GM12878 (cell line): Measurements from ENCODE around the gene RAB4B. TPM values are rescaled to one million over a fixed set of nuclear protein-coding genes. Genes with fewer than 3 reads are reported as not detected.

Experiments used
- ATAC-seq: fragments of 200-7000 bp; cut with Tn5 transposase; 3 replicates; pipeline ENCODE4 v1.9.1; 2020; ENCODE audit warnings: mild to moderate bottlenecking, moderate library complexity
- BruUV-seq: library from RNA; stranded (reverse); fragments of 400-500 nt; replicated peaks from 2 replicates; lab custom pipeline; 2021; lab: Mats Ljungman, UMichigan
- CTCF ChIA-PET: fragments of 300-600 bp; sonication (Branson Sonifier 250); formaldehyde crosslinking; extraction: SDS; loops from one replicate; lab custom pipeline; 2021; ENCODE audit warnings: inconsistent platforms; lab: Yijun Ruan, JAX
- POLR2A ChIA-PET: fragments of 350-600 bp; formaldehyde crosslinking; extraction: SDS; loops from one replicate; lab custom pipeline; 2021; ENCODE audit warnings: inconsistent platforms; lab: Charles Lee
- RAD21 ChIA-PET: fragments of 300-600 bp; sonication (Branson Sonifier 250); formaldehyde crosslinking; loops from one replicate; lab custom pipeline; 2023; ENCODE audit warnings: antibody characterized with exemption; ENCODE audit not compliant: unreplicated experiment; lab: Charles Lee
- SMC1A ChIA-PET: fragments of 300-600 bp; sonication (Branson Sonifier 250); formaldehyde crosslinking; loops from one replicate; lab custom pipeline; 2023; ENCODE audit not compliant: unreplicated experiment, uncharacterized antibody; lab: Charles Lee
- DNase-seq: peaks from one replicate; pipeline ENCODE4 v3.0.0-alpha.2; 2011; ENCODE audit warnings: low read depth, low spot score
- FAIRE-seq: peaks from 3 replicates; lab custom pipeline; 2011; peaks lifted over from hg19 to GRCh38; lab: Jason Lieb, UNC
- H2AFZ ChIP-seq: 2 replicates; pipeline ENCODE4 v1.6.0; 2011; ENCODE audit warnings: low read depth, low read length, control low read depth; ENCODE audit not compliant: control insufficient read depth
- H3K27ac ChIP-seq: 2 replicates; pipeline ENCODE4 v1.5.1; 2011; ENCODE audit warnings: control low read depth; ENCODE audit not compliant: control insufficient read depth, insufficient read depth
- H3K27me3 ChIP-seq, 2 experiments: replicated peaks in 1 of 2; 2 replicates each; pipeline versions ENCODE4 v1.6.0 to v1.6.1; 2011; ENCODE audit warnings: low read length in 1 of 2; ENCODE audit not compliant: control insufficient read depth in 2 of 2, insufficient read depth in 2 of 2
- H3K36me3 ChIP-seq, 2 experiments: 2 replicates each; pipeline ENCODE4 v1.5.1; 2011; ENCODE audit warnings: low read length in 1 of 2; ENCODE audit not compliant: control insufficient read depth in 2 of 2, insufficient read depth in 2 of 2
- H3K4me1 ChIP-seq: 2 replicates; pipeline ENCODE4 v1.6.1; 2011; ENCODE audit warnings: mild to moderate bottlenecking, low read length, moderate library complexity, mixed read lengths; ENCODE audit not compliant: control insufficient read depth, insufficient read depth
- H3K4me2 ChIP-seq: 2 replicates; pipeline ENCODE4 v1.6.0; 2011; ENCODE audit warnings: control low read depth; ENCODE audit not compliant: control insufficient read depth, insufficient read depth
- H3K4me3 ChIP-seq: fragments of 200-600 bp; sonication (generic); 2 replicates; pipeline ENCODE4 v1.5.1; 2016
- H3K79me2 ChIP-seq: 2 replicates; pipeline ENCODE4 v1.6.0; 2011; ENCODE audit warnings: low read length; ENCODE audit not compliant: control insufficient read depth, insufficient read depth
- H3K9ac ChIP-seq: 2 replicates; pipeline ENCODE4 v1.8.0; 2011; ENCODE audit warnings: low read length, control low read depth, mixed read lengths; ENCODE audit not compliant: control insufficient read depth, insufficient read depth
- H3K9me3 ChIP-seq: replicated peaks from 3 replicates; pipeline ENCODE4 v1.5.1; 2011; ENCODE audit warnings: mild to moderate bottlenecking, low read length; ENCODE audit not compliant: control insufficient read depth, insufficient read depth
- H4K20me1 ChIP-seq: 2 replicates; pipeline ENCODE4 v1.6.0; 2011; ENCODE audit not compliant: control insufficient read depth, insufficient read depth
- EGR1 ChIP-seq, 2 experiments: IDR thresholded peaks; 1 replicate in 1 of 2; 2 replicates in 1 of 2; pipeline ENCODE4 v1.6.1; 2011 to 2012; ENCODE audit warnings: low read depth in 2 of 2, low read length in 2 of 2, borderline replicate concordance in 1 of 2, mild to moderate bottlenecking in 1 of 2, moderate library complexity in 1 of 2
- HDGF ChIP-seq: fragments of 450-650 bp; IDR thresholded peaks from 2 replicates; pipeline ENCODE4 v1.6.1; 2016; ENCODE audit warnings: antibody characterized with exemption
- POLR2AphosphoS2 ChIP-seq: IDR thresholded peaks from 2 replicates; pipeline ENCODE4 v1.6.1; 2011; ENCODE audit warnings: low read depth, mild to moderate bottlenecking, low read length, improper control_type of control experiment, moderate library complexity
- ZNF384 ChIP-seq: IDR thresholded peaks from 2 replicates; pipeline ENCODE4 v1.6.1; 2012; ENCODE audit warnings: low read depth, mild to moderate bottlenecking, low read length, improper control_type of control experiment, borderline replicate concordance
- WGBS: methylation state at CpG from one replicate; pipeline ENCODE4 v1.1.6; 2016; ENCODE audit warnings: low lambda C conversion rate; ENCODE audit not compliant: insufficient replicate concordance, insufficient coverage; ENCODE audit errors: missing lambda C conversion rate; 5-methylcytosine and 5-hydroxymethylcytosine counted together
- in situ Hi-C: fragments of 300-500 bp; cut with MboI; formaldehyde crosslinking; loops from 9 replicates; pipeline ENCODE4 v1.14.3; 2018; ENCODE audit warnings: mixed read lengths
- intact Hi-C: fragments of 100-400 bp; cut with micrococcal nuclease; formaldehyde crosslinking; loops from one replicate; pipeline ENCODE4 v1.14.2; 2022; ENCODE audit not compliant: unreplicated experiment
- polyA plus RNA-seq, 11 experiments: library from polyadenylated mRNA; depleted of rRNA in 4 of 11; unstranded in 6 of 11; stranded (reverse) in 5 of 11; fragments of >200 nt; fragmentation: Nextera tagmentation in 4 of 11; fragmentation: Illumina TruSeq in 1 of 11; extraction: Ambion mirVana in 4 of 11; extraction: Trizol in 1 of 11; gene quantifications; 1 replicate in 1 of 11; 2 replicates in 10 of 11; pipeline versions ENCODE4 v1.2.1 to v1.2.3, GENCODE V29; 2011 to 2016; ENCODE audit warnings: inconsistent platforms in 2 of 11, missing spikeins in 2 of 11, low read depth in 1 of 11
- total RNA-seq, 4 experiments: library from RNA; depleted of rRNA in 3 of 4; stranded (reverse); fragments of >200 nt in 3 of 4; fragmentation: Illumina TruSeq in 1 of 4; extraction: Trizol in 1 of 4; gene quantifications; 2 replicates each; pipeline versions ENCODE4 v1.2.1 to v1.2.3, GENCODE V29; 2013 to 2021

RAB4B gene
- total and polyA plus RNA-seq, 10 of the 15 experiments (the other 5 are each of a cell fraction or from before 2014, with no cell fraction given) = 0.60 to 51.5 (median 27.7) TPM

GRCh38 chr19:40752257-40752781 lies 25.7 kb upstream of the RAB4B start:
- Histone ChIP-seq H3K79me2 (peaks cover 86% of the 10 kb centered on the region), H3K36me3 (peaks cover 2 to 18% of the 10 kb centered on the region in 2 experiments; a peak in 3 of 4 replicates), H3K4me1 (peaks cover 27% of the 10 kb centered on the region), H2AFZ (no peak overlapping the region), H3K27ac (peak overlapping the region; percentile 98), H3K9me3 (no peaks in the 10 kb centered on the region), H3K4me3 (peak overlapping the region; percentile 94), H3K4me2 (peak overlapping the region; percentile 86), H3K27me3 (no peaks in the 10 kb centered on the region), H3K9ac (peak overlapping the region; percentile 99), H4K20me1 (peaks cover 14% of the 10 kb centered on the region)
- no peak for DNase-seq
- TF ChIP-seq EGR1 (IDR thresholded peaks at IDR 0.05; ENCODE audit: borderline replicate concordance in 1 of 2, low read depth in 2 of 2, low read length in 2 of 2) (peak in 1 of 2 experiments; percentile 61; a peak in 1 of 3 replicates), POLR2AphosphoS2 (no peak), HDGF (peak; percentile 16; the same call in 1 of the 2 replicates), ZNF384 (peak; percentile 61; the same call in 1 of the 2 replicates)
- in situ Hi-C loops (no loop called here), intact Hi-C loops (loop anchor here (5.0 kb wide), 1 partner anchor 90 kb away; no protein-coding TSS in a partner anchor)
- WGBS = 0% methylated on average over 9 of the region's 12 CpGs
- BruUV-seq = no TSS peak
- ATAC-seq = no peak
- RAD21 ChIA-PET = interaction anchor here (0.7 to 16.3 kb wide), 10 partner anchors 24 to 89 kb away, joined by 3 to 291 read pairs (median 6); partner anchors contain the start of genes COQ8B, EGLN2, ITPKC and MIA
- CTCF ChIA-PET = interaction anchor here (0.7 to 9.0 kb wide), 9 partner anchors 9 to 89 kb away, joined by 3 to 72 read pairs (median 5); partner anchors contain the start of genes EGLN2 and RAB4B
- SMC1A ChIA-PET = interaction anchor here (0.8 to 13.2 kb wide), 9 partner anchors 8 to 91 kb away, joined by 3 to 256 read pairs (median 6); partner anchors contain the start of genes COQ8B, EGLN2, ITPKC and MIA
- FAIRE-seq = no peak
- POLR2A ChIA-PET = interaction anchor here (0.6 to 9.5 kb wide), 13 partner anchors 9 to 1276 kb away, joined by 3 to 331 read pairs (median 7); partner anchors contain the start of genes EGLN2, ITPKC, MIA and RAB4B
